ENCODE results near the gene MAP1S. TPM values are rescaled to one million over a fixed set of nuclear protein-coding genes. Genes with fewer than 3 reads are reported as not detected.

The MAP1S gene
- total RNA-seq, 1 donor from 2014 or later: 93.4 TPM

DNA sequence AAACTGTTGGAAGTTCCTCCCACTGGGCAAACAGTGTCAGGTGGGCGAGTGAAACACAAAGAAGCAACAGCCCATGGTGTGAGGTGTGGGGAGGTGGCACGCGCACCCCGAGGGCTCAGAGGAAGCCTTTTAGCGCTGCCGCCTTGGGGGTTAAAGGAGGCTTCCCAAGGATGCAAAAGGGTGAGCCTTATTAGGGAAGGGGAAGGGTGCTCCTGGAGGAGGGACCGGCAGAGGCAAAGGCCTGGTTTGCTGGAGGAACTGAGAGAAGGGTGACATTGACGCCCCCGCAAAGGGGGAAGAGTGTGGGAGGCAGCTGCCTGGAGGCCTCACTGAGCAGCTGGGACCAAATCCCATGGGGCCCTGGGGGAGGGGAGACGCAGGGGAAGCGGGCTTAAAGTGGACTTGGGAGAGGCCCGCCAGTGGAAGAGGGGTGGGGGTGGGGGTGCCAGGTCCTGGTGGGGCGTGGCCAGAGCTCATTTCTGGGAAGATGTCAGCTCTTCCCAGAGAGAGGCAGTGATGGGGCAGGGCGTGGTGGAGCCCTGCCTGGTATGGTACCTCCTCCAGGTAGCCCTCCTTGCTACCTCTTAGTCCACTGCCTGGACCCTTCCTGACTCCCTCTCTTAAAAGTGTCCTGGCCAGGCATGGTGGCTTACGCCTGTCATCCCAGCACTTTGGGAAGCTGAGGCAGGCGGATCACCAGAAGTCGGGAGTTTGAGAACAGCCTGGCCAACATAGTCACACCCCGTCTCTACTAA, 20.0 kb downstream of the MAP1S start:
- peaks cover 13% of the 10 kb centered on the region for H3K36me3 Mint-ChIP-seq (ENCODE audit: low read depth)
- peak overlapping the region; percentile 15 for H3K4me3 Mint-ChIP-seq
- no peak for DNase-seq (ENCODE audit: low read depth, low spot score)
- H3K4me1 Mint-ChIP-seq: no peaks in the 10 kb centered on the region
- TF ChIP-seq, protein P1, sequence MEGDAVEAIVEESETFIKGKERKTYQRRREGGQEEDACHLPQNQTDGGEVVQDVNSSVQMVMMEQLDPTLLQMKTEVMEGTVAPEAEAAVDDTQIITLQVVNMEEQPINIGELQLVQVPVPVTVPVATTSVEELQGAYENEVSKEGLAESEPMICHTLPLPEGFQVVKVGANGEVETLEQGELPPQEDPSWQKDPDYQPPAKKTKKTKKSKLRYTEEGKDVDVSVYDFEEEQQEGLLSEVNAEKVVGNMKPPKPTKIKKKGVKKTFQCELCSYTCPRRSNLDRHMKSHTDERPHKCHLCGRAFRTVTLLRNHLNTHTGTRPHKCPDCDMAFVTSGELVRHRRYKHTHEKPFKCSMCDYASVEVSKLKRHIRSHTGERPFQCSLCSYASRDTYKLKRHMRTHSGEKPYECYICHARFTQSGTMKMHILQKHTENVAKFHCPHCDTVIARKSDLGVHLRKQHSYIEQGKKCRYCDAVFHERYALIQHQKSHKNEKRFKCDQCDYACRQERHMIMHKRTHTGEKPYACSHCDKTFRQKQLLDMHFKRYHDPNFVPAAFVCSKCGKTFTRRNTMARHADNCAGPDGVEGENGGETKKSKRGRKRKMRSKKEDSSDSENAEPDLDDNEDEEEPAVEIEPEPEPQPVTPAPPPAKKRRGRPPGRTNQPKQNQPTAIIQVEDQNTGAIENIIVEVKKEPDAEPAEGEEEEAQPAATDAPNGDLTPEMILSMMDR (conservative IDR thresholded peaks at IDR 0.05): no peak
- H3K27me3 Mint-ChIP-seq (ENCODE audit: low read depth): no peaks in the 10 kb centered on the region
- peaks cover 6% of the 10 kb centered on the region for H3K9me3 Mint-ChIP-seq
- H3K27ac Mint-ChIP-seq (ENCODE audit: unreplicated experiment): no peak overlapping the region

DNA sequence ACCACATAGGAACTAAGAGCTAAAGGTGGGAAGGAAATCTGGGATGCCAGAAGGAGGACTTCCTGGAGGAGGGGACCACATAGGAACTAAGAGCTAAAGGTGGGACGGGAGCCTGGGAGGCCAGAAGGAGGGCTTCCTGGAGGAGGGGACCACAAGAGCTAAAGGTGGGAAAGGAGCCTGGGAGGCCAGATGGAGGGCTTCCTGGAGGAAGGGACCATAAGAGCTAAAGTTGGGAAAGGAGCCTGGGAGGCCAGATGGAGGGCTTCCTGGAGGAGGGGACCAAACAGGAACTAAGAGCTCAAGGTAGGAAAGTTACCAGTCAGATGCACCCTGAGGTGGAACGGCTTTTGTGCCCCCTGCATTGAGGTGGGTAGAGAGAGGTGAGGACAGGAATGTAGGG, 22.2 kb downstream of the MAP1S start:
- Mint-ChIP-seq H3K36me3 (ENCODE audit: low read depth) (peaks cover 8% of the 10 kb centered on the region), H3K4me1 (peaks cover 3% of the 10 kb centered on the region), H3K27me3 (ENCODE audit: low read depth) (no peaks in the 10 kb centered on the region), H3K27ac (ENCODE audit: unreplicated experiment) (no peak overlapping the region), H3K4me3 (no peak overlapping the region), H3K9me3 (peaks cover 6% of the 10 kb centered on the region)
- DNase-seq (ENCODE audit: low read depth, low spot score): no peak
- TF ChIP-seq, protein P1 (conservative IDR thresholded peaks at IDR 0.05): no peak

GRCh38 chr19:17743874-17744580, 24.7 kb downstream of the MAP1S start:
- Mint-ChIP-seq H3K4me3 (no peak overlapping the region), H3K27ac (ENCODE audit: unreplicated experiment) (no peak overlapping the region), H3K36me3 (ENCODE audit: low read depth) (peaks cover 8% of the 10 kb centered on the region), H3K4me1 (peaks cover 10% of the 10 kb centered on the region), H3K9me3 (peaks cover 6% of the 10 kb centered on the region), H3K27me3 (ENCODE audit: low read depth) (no peaks in the 10 kb centered on the region)
- no peak for DNase-seq (ENCODE audit: low read depth, low spot score)
- TF ChIP-seq, protein P1 (conservative IDR thresholded peaks at IDR 0.05): no peak

DNA sequence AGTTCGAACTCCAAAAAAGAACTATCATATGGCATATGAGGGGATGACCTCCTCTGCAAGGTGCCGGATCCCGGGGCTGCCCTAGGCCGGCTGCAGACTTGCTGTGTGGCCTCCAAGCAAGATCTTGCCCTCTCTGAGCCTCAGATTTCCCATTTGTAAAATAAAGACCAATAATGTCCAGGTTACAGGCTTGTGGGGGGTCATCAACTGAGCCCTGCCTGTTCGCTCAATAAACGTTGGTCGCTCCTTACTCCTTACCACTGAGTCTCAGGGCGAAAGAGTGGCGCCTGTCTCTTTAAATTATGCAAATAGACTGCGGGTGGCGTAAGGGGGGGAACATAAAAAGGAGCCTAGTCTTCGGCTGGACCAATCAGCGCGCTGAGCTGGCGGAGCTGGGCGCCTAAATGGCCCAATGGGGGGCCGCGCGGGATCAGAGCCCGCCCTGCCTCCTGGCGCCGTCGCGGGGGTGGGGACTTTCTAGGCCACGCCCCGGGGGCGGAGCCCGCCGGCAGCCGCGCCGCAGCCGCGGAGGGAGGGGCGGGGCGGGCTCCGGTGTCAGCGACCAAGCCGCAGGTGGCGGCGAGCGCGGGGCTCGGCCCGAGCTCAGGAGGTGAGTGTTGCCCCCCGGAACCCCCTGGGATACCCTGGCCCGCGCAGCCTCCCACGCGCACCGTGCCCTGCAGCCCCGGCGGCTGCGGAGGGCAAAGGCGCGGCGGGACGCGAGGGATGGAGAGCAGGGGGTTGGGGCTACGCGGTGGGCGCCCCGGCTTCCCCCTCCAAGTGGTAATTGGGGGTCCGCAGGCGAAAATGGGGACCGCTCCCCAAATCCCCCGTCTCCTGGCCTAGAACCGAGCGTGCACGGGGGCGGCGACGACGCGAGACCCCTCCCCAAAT, 28.2 kb downstream of the MAP1S start:
- Mint-ChIP-seq H3K9me3 (no peaks in the 10 kb centered on the region), H3K4me1 (peaks cover 14% of the 10 kb centered on the region), H3K4me3 (peak overlapping the region; percentile 76), H3K27me3 (ENCODE audit: low read depth) (no peaks in the 10 kb centered on the region), H3K27ac (ENCODE audit: unreplicated experiment) (no peak overlapping the region), H3K36me3 (ENCODE audit: low read depth) (no peaks in the 10 kb centered on the region)
- DNase-seq (ENCODE audit: low read depth, low spot score): peak; percentile 88
- TF ChIP-seq, protein P1 (conservative IDR thresholded peaks at IDR 0.05): no peak

DNA sequence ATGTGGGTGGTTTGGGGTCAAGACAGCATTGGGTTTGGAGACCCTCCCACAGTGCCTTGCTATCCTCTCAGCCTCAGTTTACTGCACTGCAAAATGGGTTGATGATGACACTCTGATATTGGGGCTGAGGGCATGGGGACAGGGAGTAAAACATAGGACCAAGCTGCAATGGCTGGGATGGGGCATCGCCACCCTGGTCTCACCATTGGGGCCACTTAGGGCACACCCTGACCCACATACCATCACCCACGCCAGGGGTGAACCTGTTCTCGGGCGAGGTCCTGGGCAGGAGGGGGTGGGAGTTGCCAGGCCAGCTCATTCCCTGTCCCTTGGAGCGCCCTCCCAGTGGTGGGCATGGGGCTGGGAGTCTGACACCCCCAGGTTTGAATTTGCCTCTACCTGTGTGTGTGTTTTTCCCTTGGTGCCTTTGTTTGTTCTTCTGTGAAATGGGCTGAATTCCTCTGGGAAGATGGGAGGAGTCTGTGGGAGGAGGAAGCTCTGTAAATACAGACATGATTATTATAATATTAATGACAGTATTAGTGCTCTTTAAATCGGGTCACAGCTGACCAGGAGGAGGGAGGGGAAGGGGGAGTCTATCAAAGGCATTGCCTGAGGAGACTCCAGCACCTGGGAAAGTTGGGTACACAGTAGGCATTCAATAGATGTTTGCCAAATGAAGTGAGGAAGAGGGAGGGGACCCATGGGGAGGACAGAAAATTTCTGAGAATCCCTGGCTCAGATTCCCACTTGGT, 29.8 kb downstream of the MAP1S start:
- Mint-ChIP-seq H3K4me3 (peak overlapping the region; percentile 48), H3K36me3 (ENCODE audit: low read depth) (no peaks in the 10 kb centered on the region), H3K9me3 (no peaks in the 10 kb centered on the region), H3K4me1 (peaks cover 17% of the 10 kb centered on the region), H3K27me3 (ENCODE audit: low read depth) (no peaks in the 10 kb centered on the region), H3K27ac (ENCODE audit: unreplicated experiment) (peak overlapping the region; percentile 75)
- DNase-seq (ENCODE audit: low read depth, low spot score): no peak
- TF ChIP-seq, protein P1 (conservative IDR thresholded peaks at IDR 0.05): no peak

Measured in neural crest cell (in vitro differentiated cells).